WTC11 (cell line): ENCODE data around the gene PCNX4. TPM values are rescaled to one million over a fixed set of nuclear protein-coding genes. Genes with fewer than 3 reads are reported as not detected.

Source experiments
- ATAC-seq: fragments of 200-7000 bp; cut with Tn5 transposase; 2 replicates; pipeline ENCODE4 v1.10.0; 2021; ENCODE audit warnings: mild to moderate bottlenecking, moderate library complexity
- CTCF ChIA-PET: fragments of 300-600 bp; sonication (Branson Sonifier 250); formaldehyde crosslinking; loops from one replicate; lab custom pipeline; 2021; ENCODE audit warnings: antibody characterized with exemption; lab: Charles Lee
- POLR2A ChIA-PET: fragments of 350-600 bp; sonication (Branson Sonifier 250); formaldehyde crosslinking; loops from one replicate; lab custom pipeline; 2021; ENCODE audit warnings: antibody characterized with exemption; lab: Charles Lee
- DNase-seq: peaks from one replicate; pipeline ENCODE4 v3.0.0; 2021; ENCODE audit warnings: low spot score
- H3K27ac Mint-ChIP-seq: 2 replicates; pipeline ENCODE4 v1.8.0; 2021; ENCODE audit warnings: mixed read lengths
- H3K27me3 Mint-ChIP-seq: 2 replicates; pipeline ENCODE4 v1.8.0; 2021; ENCODE audit warnings: low read depth, mild to moderate bottlenecking, moderate library complexity, mixed read lengths
- H3K36me3 Mint-ChIP-seq: 2 replicates; pipeline ENCODE4 v1.8.0; 2021; ENCODE audit warnings: mixed read lengths
- H3K4me1 Mint-ChIP-seq: 2 replicates; pipeline ENCODE4 v1.8.0; 2022; ENCODE audit warnings: mixed read lengths
- H3K4me3 Mint-ChIP-seq: 2 replicates; pipeline ENCODE4 v1.8.0; 2021; ENCODE audit warnings: mild to moderate bottlenecking, moderate library complexity, mixed read lengths
- H3K9me3 Mint-ChIP-seq: 2 replicates; pipeline ENCODE4 v1.8.0; 2021; ENCODE audit warnings: mixed read lengths
- ATF1 ChIP-seq: sonication (generic); formaldehyde crosslinking; IDR thresholded peaks from 2 replicates; pipeline ENCODE4 v1.8.1; 2023; ENCODE audit warnings: mild to moderate bottlenecking, moderate library complexity, missing genetic modification reagents
- CBFB ChIP-seq: sonication (generic); formaldehyde crosslinking; IDR thresholded peaks from 2 replicates; pipeline ENCODE4 v1.8.1; 2022; ENCODE audit warnings: mild to moderate bottlenecking, low read depth, missing genetic modification reagents
- E2F4 ChIP-seq: sonication (generic); formaldehyde crosslinking; IDR thresholded peaks from 2 replicates; pipeline ENCODE4 v1.8.1; 2022; ENCODE audit warnings: low read depth, mild to moderate bottlenecking, moderate library complexity, missing genetic modification reagents, borderline replicate concordance
- EMX1 ChIP-seq: fragments of 250-450 bp; sonication (Bioruptor Pico); IDR thresholded peaks from 2 replicates; pipeline ENCODE4 v1.8.0; 2021; ENCODE audit warnings: mild to moderate bottlenecking
- IRF2 ChIP-seq: sonication (generic); formaldehyde crosslinking; IDR thresholded peaks from 2 replicates; pipeline ENCODE4 v1.8.0; 2022; ENCODE audit warnings: low read depth, missing genetic modification reagents, borderline replicate concordance
- MLX ChIP-seq: sonication (generic); formaldehyde crosslinking; IDR thresholded peaks from 2 replicates; pipeline ENCODE4 v1.8.1; 2023; ENCODE audit warnings: mild to moderate bottlenecking, missing genetic modification reagents, moderate library complexity
- MXD4 ChIP-seq: fragments of 250-450 bp; sonication (Bioruptor Pico); IDR thresholded peaks from 2 replicates; pipeline ENCODE4 v1.8.0; 2021; ENCODE audit warnings: mild to moderate bottlenecking, moderate library complexity, borderline replicate concordance
- RORB ChIP-seq: fragments of 250-450 bp; sonication (Bioruptor Pico); IDR thresholded peaks from 2 replicates; pipeline ENCODE4 v1.9.0; 2021; ENCODE audit warnings: mild to moderate bottlenecking
- SOX15 ChIP-seq: fragments of 250-450 bp; sonication (Bioruptor Pico); IDR thresholded peaks from 2 replicates; pipeline ENCODE4 v1.9.0; 2021; ENCODE audit warnings: mild to moderate bottlenecking
- SP1 ChIP-seq: sonication (generic); formaldehyde crosslinking; conservative IDR thresholded peaks from 2 replicates; pipeline ENCODE4 v1.8.1; 2022; ENCODE audit warnings: missing genetic modification reagents
- ZMAT4 ChIP-seq: fragments of 250-450 bp; sonication (Bioruptor Pico); IDR thresholded peaks from 2 replicates; pipeline ENCODE4 v1.9.0; 2021; ENCODE audit warnings: mild to moderate bottlenecking
- ZNF219 ChIP-seq: sonication (generic); formaldehyde crosslinking; IDR thresholded peaks from 2 replicates; pipeline ENCODE4 v1.8.0; 2023; ENCODE audit warnings: missing genetic modification reagents, mild to moderate bottlenecking, borderline replicate concordance
- ZNF232 ChIP-seq: sonication (generic); formaldehyde crosslinking; IDR thresholded peaks from 2 replicates; pipeline ENCODE4 v1.8.0; 2022; ENCODE audit warnings: mild to moderate bottlenecking, missing genetic modification reagents
- ZNF396 ChIP-seq: fragments of 250-450 bp; sonication (Bioruptor Pico); IDR thresholded peaks from 2 replicates; pipeline ENCODE4 v1.8.0; 2021; ENCODE audit warnings: mild to moderate bottlenecking, moderate library complexity, borderline replicate concordance
- ZNF512 ChIP-seq: sonication (generic); formaldehyde crosslinking; IDR thresholded peaks from 2 replicates; pipeline ENCODE4 v1.8.1; 2022; ENCODE audit warnings: missing genetic modification reagents, borderline replicate concordance
- total RNA-seq: library from RNA; stranded (reverse); gene quantifications from 3 replicates; pipeline ENCODE4 v1.2.3, GENCODE V29; 2021
- TF ChIP-seq, protein P1 (sequence below): sonication (generic); formaldehyde crosslinking; conservative IDR thresholded peaks from 2 replicates; pipeline ENCODE4 v1.8.1; 2022; ENCODE audit warnings: mild to moderate bottlenecking, missing genetic modification reagents
- TF ChIP-seq, protein P2 (sequence below): sonication (generic); formaldehyde crosslinking; IDR thresholded peaks from 2 replicates; pipeline ENCODE4 v1.8.0; 2023; ENCODE audit warnings: missing genetic modification reagents, mild to moderate bottlenecking, borderline replicate concordance
- TF ChIP-seq, protein P3 (sequence below): sonication (generic); formaldehyde crosslinking; IDR thresholded peaks from 2 replicates; pipeline ENCODE4 v1.8.1; 2023; ENCODE audit warnings: mild to moderate bottlenecking, missing genetic modification reagents, borderline replicate concordance

The PCNX4 gene
- total RNA-seq, 1 experiment from 2014 or later: 31.7 TPM

- no peak for TF ChIP-seq RORB
- no peak for TF ChIP-seq MLX (CRISPR knock-in tag)
- no peak for TF ChIP-seq SOX15 (CRISPR knock-in tag)
- TF ChIP-seq, protein P1, sequence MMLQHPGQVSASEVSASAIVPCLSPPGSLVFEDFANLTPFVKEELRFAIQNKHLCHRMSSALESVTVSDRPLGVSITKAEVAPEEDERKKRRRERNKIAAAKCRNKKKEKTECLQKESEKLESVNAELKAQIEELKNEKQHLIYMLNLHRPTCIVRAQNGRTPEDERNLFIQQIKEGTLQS (CRISPR knock-in tag): no peak
Measured at GRCh38 chr14:60061371-60061770, 30.4 kb upstream of the PCNX4 start (continued).

DNA sequence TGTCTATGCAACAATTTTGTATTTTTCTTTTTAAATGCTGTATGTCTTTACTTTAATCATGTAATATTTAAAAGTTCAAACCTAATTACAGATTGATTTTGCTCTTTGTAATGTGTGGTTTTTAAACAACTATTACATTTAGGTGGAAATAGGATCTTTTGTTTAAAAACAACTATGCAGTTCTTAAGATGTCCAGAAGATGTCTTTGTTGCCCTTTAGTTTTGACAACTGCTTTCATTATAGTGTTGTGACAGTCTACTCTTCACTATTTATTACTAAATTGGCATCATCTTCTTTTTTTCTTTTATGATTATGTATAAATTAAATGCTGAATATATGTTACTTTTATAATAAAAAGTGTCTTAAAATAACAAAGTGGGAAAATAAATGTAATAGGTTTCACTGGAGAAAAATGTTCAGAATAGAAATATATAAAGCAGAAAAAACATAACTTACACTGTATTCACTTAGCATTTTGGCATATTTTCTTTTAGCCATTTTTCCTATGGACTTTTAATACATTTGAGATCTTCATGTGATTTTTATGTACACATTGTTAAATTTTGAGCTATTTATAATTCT lies 27.1 kb upstream of the PCNX4 start:
- no peaks in the 10 kb centered on the region for H3K9me3 Mint-ChIP-seq
- CTCF ChIA-PET: interaction anchor here (2.5 kb wide), 1 partner anchor 120 kb away, joined by 7 read pairs; no protein-coding TSS in a partner anchor
- DNase-seq (no peak), ATAC-seq (no peak)
- TF ChIP-seq ZNF512 (CRISPR knock-in tag) (no peak), CBFB (CRISPR knock-in tag) (no peak), EMX1 (CRISPR knock-in tag) (no peak), MXD4 (CRISPR knock-in tag) (no peak), ZMAT4 (no peak), IRF2 (no peak), ATF1 (CRISPR knock-in tag) (no peak), SP1 (CRISPR knock-in tag) (no peak)
- H3K27ac Mint-ChIP-seq: no peak overlapping the region
- no peaks in the 10 kb centered on the region for H3K4me1 Mint-ChIP-seq
- POLR2A ChIA-PET: no interaction called here
- no peaks in the 10 kb centered on the region; the same call in 1 of the 2 replicates for H3K27me3 Mint-ChIP-seq
- no peaks in the 10 kb centered on the region for H3K36me3 Mint-ChIP-seq
- no peak overlapping the region for H3K4me3 Mint-ChIP-seq

DNA sequence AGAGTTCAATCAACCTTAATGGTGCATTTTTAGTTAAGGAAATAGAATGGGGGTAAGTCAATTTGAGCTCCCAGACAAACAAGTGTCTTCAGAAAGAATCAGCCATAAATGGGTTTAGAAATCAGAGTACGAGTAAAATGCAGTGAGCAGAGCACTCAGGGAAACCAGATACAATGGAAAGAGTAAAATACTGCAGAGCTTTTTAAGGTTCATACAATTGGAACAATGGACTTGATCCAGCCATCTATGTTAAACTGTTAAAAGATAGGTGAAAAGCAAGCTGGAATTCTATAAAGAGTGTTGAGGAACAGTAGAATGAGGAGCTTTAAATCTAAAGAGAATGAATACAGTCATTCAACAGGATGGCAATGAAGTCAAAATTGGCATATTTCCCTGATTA lies 23.8 kb upstream of the PCNX4 start:
- no peak for DNase-seq
- H3K27ac Mint-ChIP-seq: no peak overlapping the region
- H3K9me3 Mint-ChIP-seq: no peaks in the 10 kb centered on the region
- no peaks in the 10 kb centered on the region; the same call in 1 of the 2 replicates for H3K27me3 Mint-ChIP-seq
- ATAC-seq: no peak
- CTCF ChIA-PET: interaction anchor here (0.7 to 2.0 kb wide), 3 partner anchors 12 to 494 kb away, joined by 3 to 10 read pairs (median 3); no protein-coding TSS in a partner anchor
- H3K36me3 Mint-ChIP-seq: no peaks in the 10 kb centered on the region
- no peaks in the 10 kb centered on the region for H3K4me1 Mint-ChIP-seq
- POLR2A ChIA-PET: no interaction called here
- no peak overlapping the region for H3K4me3 Mint-ChIP-seq
- TF ChIP-seq E2F4 (CRISPR knock-in tag) (no peak), ZNF512 (CRISPR knock-in tag) (no peak), MXD4 (CRISPR knock-in tag) (no peak), IRF2 (no peak), ZNF396 (CRISPR knock-in tag) (no peak), ZNF232 (CRISPR knock-in tag) (no peak), ZNF219 (CRISPR knock-in tag) (no peak)
- TF ChIP-seq, protein P2, sequence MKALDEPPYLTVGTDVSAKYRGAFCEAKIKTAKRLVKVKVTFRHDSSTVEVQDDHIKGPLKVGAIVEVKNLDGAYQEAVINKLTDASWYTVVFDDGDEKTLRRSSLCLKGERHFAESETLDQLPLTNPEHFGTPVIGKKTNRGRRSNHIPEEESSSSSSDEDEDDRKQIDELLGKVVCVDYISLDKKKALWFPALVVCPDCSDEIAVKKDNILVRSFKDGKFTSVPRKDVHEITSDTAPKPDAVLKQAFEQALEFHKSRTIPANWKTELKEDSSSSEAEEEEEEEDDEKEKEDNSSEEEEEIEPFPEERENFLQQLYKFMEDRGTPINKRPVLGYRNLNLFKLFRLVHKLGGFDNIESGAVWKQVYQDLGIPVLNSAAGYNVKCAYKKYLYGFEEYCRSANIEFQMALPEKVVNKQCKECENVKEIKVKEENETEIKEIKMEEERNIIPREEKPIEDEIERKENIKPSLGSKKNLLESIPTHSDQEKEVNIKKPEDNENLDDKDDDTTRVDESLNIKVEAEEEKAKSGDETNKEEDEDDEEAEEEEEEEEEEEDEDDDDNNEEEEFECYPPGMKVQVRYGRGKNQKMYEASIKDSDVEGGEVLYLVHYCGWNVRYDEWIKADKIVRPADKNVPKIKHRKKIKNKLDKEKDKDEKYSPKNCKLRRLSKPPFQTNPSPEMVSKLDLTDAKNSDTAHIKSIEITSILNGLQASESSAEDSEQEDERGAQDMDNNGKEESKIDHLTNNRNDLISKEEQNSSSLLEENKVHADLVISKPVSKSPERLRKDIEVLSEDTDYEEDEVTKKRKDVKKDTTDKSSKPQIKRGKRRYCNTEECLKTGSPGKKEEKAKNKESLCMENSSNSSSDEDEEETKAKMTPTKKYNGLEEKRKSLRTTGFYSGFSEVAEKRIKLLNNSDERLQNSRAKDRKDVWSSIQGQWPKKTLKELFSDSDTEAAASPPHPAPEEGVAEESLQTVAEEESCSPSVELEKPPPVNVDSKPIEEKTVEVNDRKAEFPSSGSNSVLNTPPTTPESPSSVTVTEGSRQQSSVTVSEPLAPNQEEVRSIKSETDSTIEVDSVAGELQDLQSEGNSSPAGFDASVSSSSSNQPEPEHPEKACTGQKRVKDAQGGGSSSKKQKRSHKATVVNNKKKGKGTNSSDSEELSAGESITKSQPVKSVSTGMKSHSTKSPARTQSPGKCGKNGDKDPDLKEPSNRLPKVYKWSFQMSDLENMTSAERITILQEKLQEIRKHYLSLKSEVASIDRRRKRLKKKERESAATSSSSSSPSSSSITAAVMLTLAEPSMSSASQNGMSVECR (CRISPR knock-in tag): no peak
- TF ChIP-seq, protein P3, sequence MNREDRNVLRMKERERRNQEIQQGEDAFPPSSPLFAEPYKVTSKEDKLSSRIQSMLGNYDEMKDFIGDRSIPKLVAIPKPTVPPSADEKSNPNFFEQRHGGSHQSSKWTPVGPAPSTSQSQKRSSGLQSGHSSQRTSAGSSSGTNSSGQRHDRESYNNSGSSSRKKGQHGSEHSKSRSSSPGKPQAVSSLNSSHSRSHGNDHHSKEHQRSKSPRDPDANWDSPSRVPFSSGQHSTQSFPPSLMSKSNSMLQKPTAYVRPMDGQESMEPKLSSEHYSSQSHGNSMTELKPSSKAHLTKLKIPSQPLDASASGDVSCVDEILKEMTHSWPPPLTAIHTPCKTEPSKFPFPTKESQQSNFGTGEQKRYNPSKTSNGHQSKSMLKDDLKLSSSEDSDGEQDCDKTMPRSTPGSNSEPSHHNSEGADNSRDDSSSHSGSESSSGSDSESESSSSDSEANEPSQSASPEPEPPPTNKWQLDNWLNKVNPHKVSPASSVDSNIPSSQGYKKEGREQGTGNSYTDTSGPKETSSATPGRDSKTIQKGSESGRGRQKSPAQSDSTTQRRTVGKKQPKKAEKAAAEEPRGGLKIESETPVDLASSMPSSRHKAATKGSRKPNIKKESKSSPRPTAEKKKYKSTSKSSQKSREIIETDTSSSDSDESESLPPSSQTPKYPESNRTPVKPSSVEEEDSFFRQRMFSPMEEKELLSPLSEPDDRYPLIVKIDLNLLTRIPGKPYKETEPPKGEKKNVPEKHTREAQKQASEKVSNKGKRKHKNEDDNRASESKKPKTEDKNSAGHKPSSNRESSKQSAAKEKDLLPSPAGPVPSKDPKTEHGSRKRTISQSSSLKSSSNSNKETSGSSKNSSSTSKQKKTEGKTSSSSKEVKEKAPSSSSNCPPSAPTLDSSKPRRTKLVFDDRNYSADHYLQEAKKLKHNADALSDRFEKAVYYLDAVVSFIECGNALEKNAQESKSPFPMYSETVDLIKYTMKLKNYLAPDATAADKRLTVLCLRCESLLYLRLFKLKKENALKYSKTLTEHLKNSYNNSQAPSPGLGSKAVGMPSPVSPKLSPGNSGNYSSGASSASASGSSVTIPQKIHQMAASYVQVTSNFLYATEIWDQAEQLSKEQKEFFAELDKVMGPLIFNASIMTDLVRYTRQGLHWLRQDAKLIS: no peak
